ENCODE results near the gene RECQL5.

DNA sequence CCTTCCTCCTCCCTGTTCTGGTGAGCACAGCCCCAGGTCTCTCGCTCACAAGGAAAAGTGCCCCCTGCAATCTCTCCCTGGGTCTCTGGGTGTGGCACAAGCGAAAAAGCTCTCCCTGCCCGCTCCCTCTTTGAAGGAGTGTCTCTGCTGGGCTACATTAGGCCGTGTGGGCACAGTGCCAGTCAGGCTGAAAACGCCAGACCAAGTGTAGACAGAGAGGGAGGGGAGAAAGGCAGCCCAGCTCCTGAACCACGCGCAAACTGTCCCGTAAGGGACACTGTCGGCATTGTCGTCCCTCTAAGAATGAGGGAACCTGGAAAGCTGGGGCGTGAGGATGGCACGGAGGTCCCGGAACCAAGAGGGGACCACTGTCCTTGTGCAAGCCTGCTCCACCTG is 29.8 kb downstream of the RECQL5 start:
- TF ChIP-seq, protein P1, sequence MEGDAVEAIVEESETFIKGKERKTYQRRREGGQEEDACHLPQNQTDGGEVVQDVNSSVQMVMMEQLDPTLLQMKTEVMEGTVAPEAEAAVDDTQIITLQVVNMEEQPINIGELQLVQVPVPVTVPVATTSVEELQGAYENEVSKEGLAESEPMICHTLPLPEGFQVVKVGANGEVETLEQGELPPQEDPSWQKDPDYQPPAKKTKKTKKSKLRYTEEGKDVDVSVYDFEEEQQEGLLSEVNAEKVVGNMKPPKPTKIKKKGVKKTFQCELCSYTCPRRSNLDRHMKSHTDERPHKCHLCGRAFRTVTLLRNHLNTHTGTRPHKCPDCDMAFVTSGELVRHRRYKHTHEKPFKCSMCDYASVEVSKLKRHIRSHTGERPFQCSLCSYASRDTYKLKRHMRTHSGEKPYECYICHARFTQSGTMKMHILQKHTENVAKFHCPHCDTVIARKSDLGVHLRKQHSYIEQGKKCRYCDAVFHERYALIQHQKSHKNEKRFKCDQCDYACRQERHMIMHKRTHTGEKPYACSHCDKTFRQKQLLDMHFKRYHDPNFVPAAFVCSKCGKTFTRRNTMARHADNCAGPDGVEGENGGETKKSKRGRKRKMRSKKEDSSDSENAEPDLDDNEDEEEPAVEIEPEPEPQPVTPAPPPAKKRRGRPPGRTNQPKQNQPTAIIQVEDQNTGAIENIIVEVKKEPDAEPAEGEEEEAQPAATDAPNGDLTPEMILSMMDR (IDR thresholded peaks at IDR 0.05) = no peak
- TF ChIP-seq ZFX (IDR thresholded peaks at IDR 0.05; ENCODE audit: borderline replicate concordance) = no peak
